GM12801 (cell line): Measurements from ENCODE around the gene ZDHHC5.

Experiments used
- CTCF ChIP-seq: IDR thresholded peaks from one replicate; pipeline ENCODE4 v1.5.1; 2011; ENCODE audit warnings: control low read depth; ENCODE audit not compliant: insufficient read length; ENCODE audit errors: extremely low read depth

Gene ZDHHC5

GRCh38 chr11:57732661-57733060 is 64.7 kb downstream of the ZDHHC5 start:
- TF ChIP-seq CTCF: no peak

GRCh38 chr11:57735619-57736298 is 67.8 kb downstream of the ZDHHC5 start:
- TF ChIP-seq CTCF: no peak

GRCh38 chr11:57741132-57742086 is 73.5 kb downstream of the ZDHHC5 start, which contains the start of gene SELENOH:
Gene SELENOH (plus strand): TSS chr11:57741491. CDS start chr11:57741596, 105 bp downstream.
- TF ChIP-seq CTCF: no peak

- no peak for TF ChIP-seq CTCF
Observed at GRCh38 chr11:57742087-57742452, 74.2 kb downstream of the ZDHHC5 start.

GRCh38 chr11:57744357-57744756 is 76.4 kb downstream of the ZDHHC5 start:
- no peak for TF ChIP-seq CTCF

- no peak for TF ChIP-seq CTCF
Observed at GRCh38 chr11:57745206-57745605, 77.3 kb downstream of the ZDHHC5 start.

- TF ChIP-seq CTCF: no peak
Observed at GRCh38 chr11:57746920-57747319, 79.0 kb downstream of the ZDHHC5 start.
